ENCODE data around the gene KLF9. TPM values are rescaled to one million over a fixed set of nuclear protein-coding genes. Genes with fewer than 3 reads are reported as not detected.

Gene KLF9
- total RNA-seq, 1 experiment from 2014 or later, result 0.44 TPM

DNA sequence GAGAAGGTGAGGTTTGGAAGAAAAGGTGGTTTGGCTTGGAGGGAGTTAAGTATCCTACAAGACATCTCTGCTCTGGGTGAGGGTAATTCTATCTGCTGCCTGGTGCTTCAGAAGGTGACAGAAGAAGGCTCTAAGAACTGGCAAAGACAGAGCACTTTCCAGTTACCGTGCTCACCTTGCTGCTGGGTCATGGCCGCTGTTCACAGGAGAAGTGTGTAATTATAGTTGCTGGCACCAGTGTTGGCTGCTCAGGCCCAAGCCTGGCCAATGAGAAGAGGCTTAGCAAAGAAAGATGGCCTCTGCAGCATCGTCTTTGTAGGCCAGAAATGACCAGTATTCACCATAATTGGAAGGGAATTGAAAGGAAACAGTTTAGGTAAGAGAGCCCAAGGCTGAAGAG lies 37.9 kb upstream of the KLF9 start:
- no TSS peak for BruUV-seq (replicated peaks)
- no peak overlapping the region for H2AFZ ChIP-seq (ENCODE audit: low read length)
- H3K4me3 ChIP-seq (ENCODE audit: low read length), result no peak overlapping the region
- ChIA-PET POLR2A (ENCODE audit: unreplicated experiment) (no interaction called here), CTCF (no interaction called here)
- no peak for TF ChIP-seq EZH2 (IDR thresholded peaks at IDR 0.05; ENCODE audit: low read length, unreplicated experiment)
- TF ChIP-seq, protein P1, sequence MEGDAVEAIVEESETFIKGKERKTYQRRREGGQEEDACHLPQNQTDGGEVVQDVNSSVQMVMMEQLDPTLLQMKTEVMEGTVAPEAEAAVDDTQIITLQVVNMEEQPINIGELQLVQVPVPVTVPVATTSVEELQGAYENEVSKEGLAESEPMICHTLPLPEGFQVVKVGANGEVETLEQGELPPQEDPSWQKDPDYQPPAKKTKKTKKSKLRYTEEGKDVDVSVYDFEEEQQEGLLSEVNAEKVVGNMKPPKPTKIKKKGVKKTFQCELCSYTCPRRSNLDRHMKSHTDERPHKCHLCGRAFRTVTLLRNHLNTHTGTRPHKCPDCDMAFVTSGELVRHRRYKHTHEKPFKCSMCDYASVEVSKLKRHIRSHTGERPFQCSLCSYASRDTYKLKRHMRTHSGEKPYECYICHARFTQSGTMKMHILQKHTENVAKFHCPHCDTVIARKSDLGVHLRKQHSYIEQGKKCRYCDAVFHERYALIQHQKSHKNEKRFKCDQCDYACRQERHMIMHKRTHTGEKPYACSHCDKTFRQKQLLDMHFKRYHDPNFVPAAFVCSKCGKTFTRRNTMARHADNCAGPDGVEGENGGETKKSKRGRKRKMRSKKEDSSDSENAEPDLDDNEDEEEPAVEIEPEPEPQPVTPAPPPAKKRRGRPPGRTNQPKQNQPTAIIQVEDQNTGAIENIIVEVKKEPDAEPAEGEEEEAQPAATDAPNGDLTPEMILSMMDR (conservative IDR thresholded peaks at IDR 0.05; ENCODE audit: low read depth, low read length), result no peak
- TF ChIP-seq EZH2phosphoT487 (IDR thresholded peaks at IDR 0.05; ENCODE audit: borderline replicate concordance, low read length), result no peak
- ATAC-seq (no peak), DNase-seq (no peak)
- H3K9ac ChIP-seq (ENCODE audit: low read length), result no peak overlapping the region
- H3K36me3 ChIP-seq (ENCODE audit: low read depth, low read length), result no peaks in the 10 kb centered on the region
- H3K4me2 ChIP-seq (ENCODE audit: low read length), result no peak overlapping the region
- H4K20me1 ChIP-seq (ENCODE audit: low read length), result no peaks in the 10 kb centered on the region
- intact Hi-C loops (cut with micrococcal nuclease), result no loop called here
- H3F3A ChIP-seq (ENCODE audit: low read length, unreplicated experiment), result no peaks in the 10 kb centered on the region
- H3K27ac ChIP-seq (ENCODE audit: low read length), result no peak overlapping the region
- no peaks in the 10 kb centered on the region for H3K27me3 ChIP-seq (ENCODE audit: low read length)
- H3K79me2 ChIP-seq (ENCODE audit: low read length), result no peaks in the 10 kb centered on the region
- no peaks in the 10 kb centered on the region for H3K4me1 ChIP-seq (ENCODE audit: insufficient read depth, low read length)
- H3K9me2 ChIP-seq (replicated peaks; ENCODE audit: low read length), result no peaks in the 10 kb centered on the region
- H3K9me3 ChIP-seq (ENCODE audit: low read length), result no peaks in the 10 kb centered on the region

DNA sequence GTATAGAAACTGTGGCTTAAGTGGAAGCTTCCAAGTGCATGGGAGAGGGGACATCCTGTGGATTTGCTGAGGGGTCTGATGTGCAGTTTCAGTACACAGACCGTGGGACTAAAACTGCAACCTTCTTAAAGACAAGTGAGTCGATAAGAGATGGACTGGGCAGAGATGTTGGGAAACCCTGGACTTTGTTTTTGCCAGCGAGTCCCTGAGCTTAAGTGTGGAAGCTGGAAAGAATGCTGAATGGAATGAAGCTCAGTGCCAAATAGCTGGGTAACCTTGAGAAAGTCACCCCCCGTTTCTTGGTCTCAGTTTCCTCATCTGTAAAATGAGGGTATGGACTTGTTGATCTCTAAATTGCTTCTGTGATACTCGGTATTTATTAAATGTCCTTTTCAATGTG lies 37.3 kb upstream of the KLF9 start:
- H3K4me2 ChIP-seq (ENCODE audit: low read length), result no peak overlapping the region
- H2AFZ ChIP-seq (ENCODE audit: low read length), result no peak overlapping the region
- H3K27me3 ChIP-seq (ENCODE audit: low read length), result no peaks in the 10 kb centered on the region
- intact Hi-C loops (cut with micrococcal nuclease), result no loop called here
- POLR2A ChIA-PET (ENCODE audit: unreplicated experiment), result no interaction called here
- no peaks in the 10 kb centered on the region for H3K36me3 ChIP-seq (ENCODE audit: low read depth, low read length)
- H3K4me1 ChIP-seq (ENCODE audit: insufficient read depth, low read length), result no peaks in the 10 kb centered on the region
- TF ChIP-seq EZH2phosphoT487 (IDR thresholded peaks at IDR 0.05; ENCODE audit: borderline replicate concordance, low read length) (no peak), EZH2 (IDR thresholded peaks at IDR 0.05; ENCODE audit: low read length, unreplicated experiment) (no peak)
- TF ChIP-seq, protein P1 (conservative IDR thresholded peaks at IDR 0.05; ENCODE audit: low read depth, low read length), result no peak
- H4K20me1 ChIP-seq (ENCODE audit: low read length), result no peaks in the 10 kb centered on the region
- H3K79me2 ChIP-seq (ENCODE audit: low read length), result no peaks in the 10 kb centered on the region
- H3K9me3 ChIP-seq (ENCODE audit: low read length), result no peaks in the 10 kb centered on the region
- DNase-seq (no peak), ATAC-seq (no peak)
- H3F3A ChIP-seq (ENCODE audit: low read length, unreplicated experiment), result no peaks in the 10 kb centered on the region
- no peaks in the 10 kb centered on the region for H3K9me2 ChIP-seq (replicated peaks; ENCODE audit: low read length)
- no peak overlapping the region for H3K27ac ChIP-seq (ENCODE audit: low read length)
- H3K4me3 ChIP-seq (ENCODE audit: low read length), result no peak overlapping the region
- CTCF ChIA-PET, result no interaction called here
- BruUV-seq (replicated peaks), result no TSS peak
- no peak overlapping the region for H3K9ac ChIP-seq (ENCODE audit: low read length)

GRCh38 chr9:70450738-70451137 lies 36.3 kb upstream of the KLF9 start:
- CTCF ChIA-PET, result no interaction called here
- intact Hi-C loops (cut with micrococcal nuclease), result no loop called here
- Histone ChIP-seq H3F3A (ENCODE audit: low read length, unreplicated experiment) (no peaks in the 10 kb centered on the region), H3K4me3 (ENCODE audit: low read length) (no peak overlapping the region), H3K9me2 (replicated peaks; ENCODE audit: low read length) (no peaks in the 10 kb centered on the region), H4K20me1 (ENCODE audit: low read length) (no peaks in the 10 kb centered on the region), H3K27me3 (ENCODE audit: low read length) (no peaks in the 10 kb centered on the region), H3K4me2 (ENCODE audit: low read length) (no peak overlapping the region), H3K36me3 (ENCODE audit: low read depth, low read length) (no peaks in the 10 kb centered on the region), H3K9me3 (ENCODE audit: low read length) (no peaks in the 10 kb centered on the region), H3K4me1 (ENCODE audit: insufficient read depth, low read length) (no peaks in the 10 kb centered on the region), H3K79me2 (ENCODE audit: low read length) (no peaks in the 10 kb centered on the region), H3K9ac (ENCODE audit: low read length) (no peak overlapping the region), H3K27ac (ENCODE audit: low read length) (no peak overlapping the region), H2AFZ (ENCODE audit: low read length) (no peak overlapping the region)
- DNase-seq, result no peak
- POLR2A ChIA-PET (ENCODE audit: unreplicated experiment), result no interaction called here
- no TSS peak for BruUV-seq (replicated peaks)
- TF ChIP-seq EZH2phosphoT487 (IDR thresholded peaks at IDR 0.05; ENCODE audit: borderline replicate concordance, low read length) (no peak), EZH2 (IDR thresholded peaks at IDR 0.05; ENCODE audit: low read length, unreplicated experiment) (no peak)
- TF ChIP-seq, protein P1 (conservative IDR thresholded peaks at IDR 0.05; ENCODE audit: low read depth, low read length), result no peak
- no peak for ATAC-seq
